Skeletal muscle satellite cell (primary cell): Measurements from ENCODE around the gene USP2. TPM values are rescaled to one million over a fixed set of nuclear protein-coding genes. Genes with fewer than 3 reads are reported as not detected.

Experiments
- H3K27me3 ChIP-seq: 2 replicates; pipeline ENCODE4 v1.7.0; 2013; ENCODE audit warnings: low read length; ENCODE audit not compliant: control insufficient read depth, insufficient read depth
- H3K36me3 ChIP-seq: 2 replicates; pipeline ENCODE4 v1.7.0; 2013; ENCODE audit warnings: mild to moderate bottlenecking, control low read depth, low read length; ENCODE audit not compliant: insufficient read depth
- H3K4me1 ChIP-seq: 2 replicates; pipeline ENCODE4 v1.7.0; 2013; ENCODE audit warnings: low read length; ENCODE audit not compliant: control insufficient read depth, insufficient read depth
- H3K4me2 ChIP-seq: 2 replicates; pipeline ENCODE4 v1.7.0; 2013; ENCODE audit warnings: mild to moderate bottlenecking, low read length
- H3K4me3 ChIP-seq: 2 replicates; pipeline ENCODE4 v1.7.0; 2013; ENCODE audit warnings: low read length
- H3K9ac ChIP-seq: 2 replicates; pipeline ENCODE4 v1.7.0; 2013; ENCODE audit warnings: mild to moderate bottlenecking, low read depth, low read length, moderate library complexity
- H3K9me3 ChIP-seq: replicated peaks from 2 replicates; pipeline ENCODE4 v1.7.0; 2013; ENCODE audit warnings: mild to moderate bottlenecking, control low read depth, low read length
- total RNA-seq: library from RNA; depleted of rRNA; stranded (reverse); fragments of >200 nt; gene quantifications from 2 replicates; pipeline ENCODE4 v1.2.3, GENCODE V29; 2012; rRNA removed

The USP2 gene
- 1.5 TPM in 1 of 2 replicates, not detected in the other for total RNA-seq

- Histone ChIP-seq H3K4me2 (peak within 1 kb of the TSS; percentile 84), H3K36me3 (no peaks in the 10 kb centered on the region), H3K4me1 (peaks cover 26% of the 10 kb centered on the region), H3K27me3 (peaks cover 8% of the 10 kb centered on the region), H3K9ac (peak within 1 kb of the TSS; percentile 74), H3K9me3 (no peaks in the 10 kb centered on the region), H3K4me3 (peak within 1 kb of the TSS; percentile 75)
Measured at GRCh38 chr11:119381181-119381988, at the start of gene USP2. Gene USP2, minus strand, starts transcription at chr11:119381690. Its CDS starts 8,210 bp downstream, at chr11:119373480.

DNA sequence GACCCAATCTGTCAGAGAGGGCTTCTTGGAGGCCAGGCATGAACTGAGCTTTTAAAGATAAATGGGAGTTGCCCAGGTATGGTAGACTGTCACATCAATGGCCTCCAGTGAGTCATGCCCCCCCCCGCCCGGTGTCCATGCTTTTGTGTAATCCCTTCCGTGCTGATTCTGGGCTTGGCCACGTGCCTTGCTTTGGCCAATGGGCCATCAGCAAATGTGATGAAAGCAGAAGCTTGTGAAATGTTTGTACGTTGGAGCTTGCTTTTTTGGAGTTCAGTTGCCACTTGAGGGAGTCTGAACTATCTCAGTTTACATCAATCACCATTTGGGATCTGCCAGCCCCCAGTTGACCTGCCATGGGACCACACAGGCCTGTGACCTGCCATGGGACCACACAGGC is 45.8 kb upstream of the USP2 start:
- Histone ChIP-seq H3K4me3 (no peak overlapping the region), H3K9ac (no peak overlapping the region), H3K27me3 (no peaks in the 10 kb centered on the region), H3K9me3 (no peaks in the 10 kb centered on the region), H3K4me2 (no peak overlapping the region), H3K36me3 (no peaks in the 10 kb centered on the region), H3K4me1 (peaks cover 9% of the 10 kb centered on the region)

DNA sequence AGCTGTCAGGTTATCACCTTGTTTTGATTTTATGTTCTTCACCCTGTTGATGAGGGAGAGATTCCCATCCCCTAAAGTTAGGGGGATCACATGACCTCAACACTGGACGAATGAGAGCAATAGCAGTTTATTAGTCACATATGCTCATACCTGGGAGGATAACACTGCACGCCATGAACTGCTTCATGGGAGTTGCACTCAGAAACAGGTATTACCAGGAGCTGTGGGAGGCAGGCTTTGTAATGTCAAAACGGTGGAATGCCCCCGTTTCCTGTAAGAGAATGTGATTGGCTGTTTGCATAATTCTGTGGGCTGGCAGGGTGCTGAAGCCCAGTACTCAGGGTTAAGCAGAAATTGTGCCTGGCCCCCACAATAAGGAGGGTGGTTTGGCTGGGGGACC is 44.7 kb upstream of the USP2 start:
- Histone ChIP-seq H3K9ac (no peak overlapping the region), H3K27me3 (no peaks in the 10 kb centered on the region), H3K4me3 (no peak overlapping the region), H3K9me3 (no peaks in the 10 kb centered on the region), H3K4me1 (peaks cover 9% of the 10 kb centered on the region), H3K36me3 (no peaks in the 10 kb centered on the region), H3K4me2 (no peak overlapping the region)

DNA sequence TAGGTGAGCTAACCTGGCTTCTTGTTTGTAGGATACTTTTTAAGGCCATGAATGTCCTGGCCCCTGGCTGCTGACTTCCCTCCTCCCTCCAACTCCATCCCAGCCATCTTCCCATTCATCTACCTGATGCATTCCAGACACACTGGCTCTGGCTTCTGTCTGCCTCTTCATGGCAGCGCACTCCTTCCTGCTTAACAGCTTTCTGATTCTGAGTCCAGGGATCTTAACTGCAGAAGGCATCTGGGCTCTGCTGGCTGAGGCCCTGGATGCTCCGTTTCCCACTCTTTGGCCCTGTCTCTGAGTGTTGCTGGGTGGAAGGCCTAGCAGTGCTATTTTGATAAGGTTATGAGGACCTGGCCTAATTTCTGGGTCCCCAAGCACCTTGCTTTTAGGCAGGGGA is 43.3 kb upstream of the USP2 start:
- H3K9me3 ChIP-seq, result no peaks in the 10 kb centered on the region
- no peak overlapping the region for H3K4me2 ChIP-seq
- H3K27me3 ChIP-seq, result no peaks in the 10 kb centered on the region
- H3K36me3 ChIP-seq, result peaks cover 8% of the 10 kb centered on the region
- no peak overlapping the region for H3K4me3 ChIP-seq
- no peak overlapping the region for H3K9ac ChIP-seq
- H3K4me1 ChIP-seq, result peaks cover 23% of the 10 kb centered on the region

DNA sequence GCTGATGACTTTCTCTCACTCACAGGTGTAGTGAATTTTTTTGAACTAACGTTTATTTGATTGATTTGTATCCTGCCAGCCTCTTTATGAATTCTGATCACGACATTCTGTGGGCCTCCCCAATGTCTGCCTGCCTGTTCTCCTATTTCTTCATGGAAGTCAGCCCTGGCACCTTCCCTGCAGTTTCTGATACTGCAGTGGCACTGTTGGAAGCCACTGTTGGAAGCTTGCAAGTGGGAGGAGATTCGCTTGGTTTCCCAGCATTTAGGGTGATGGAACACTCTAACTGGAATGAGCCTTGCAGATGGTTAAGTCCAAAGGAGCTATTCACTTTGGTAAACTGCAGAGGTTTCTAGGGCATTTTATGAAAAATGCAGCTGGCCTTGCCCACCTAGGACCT is 42.8 kb upstream of the USP2 start:
- H3K27me3 ChIP-seq, result no peaks in the 10 kb centered on the region
- H3K4me1 ChIP-seq, result peaks cover 27% of the 10 kb centered on the region
- no peak overlapping the region for H3K9ac ChIP-seq
- peaks cover 13% of the 10 kb centered on the region for H3K36me3 ChIP-seq
- H3K4me3 ChIP-seq, result no peak overlapping the region
- H3K9me3 ChIP-seq, result no peaks in the 10 kb centered on the region
- no peak overlapping the region for H3K4me2 ChIP-seq

- H3K4me3 ChIP-seq, result peak overlapping the region; percentile 96
- H3K4me2 ChIP-seq, result peak overlapping the region; percentile 96
- peaks cover 19% of the 10 kb centered on the region for H3K36me3 ChIP-seq
- H3K9ac ChIP-seq, result no peak overlapping the region
- no peaks in the 10 kb centered on the region for H3K27me3 ChIP-seq
- no peaks in the 10 kb centered on the region for H3K9me3 ChIP-seq
- H3K4me1 ChIP-seq, result peaks cover 33% of the 10 kb centered on the region
Measured at GRCh38 chr11:119423509-119424254, 42.2 kb upstream of the USP2 start.

- peak within 1 kb of the TSS; percentile 96 for H3K4me3 ChIP-seq
- H3K27me3 ChIP-seq, result no peaks in the 10 kb centered on the region
- H3K36me3 ChIP-seq, result peaks cover 20% of the 10 kb centered on the region
- H3K9me3 ChIP-seq, result no peaks in the 10 kb centered on the region
- peak within 1 kb of the TSS; percentile 84 for H3K9ac ChIP-seq
- H3K4me1 ChIP-seq, result peaks cover 40% of the 10 kb centered on the region
- peak within 1 kb of the TSS; percentile 96 for H3K4me2 ChIP-seq
Measured at GRCh38 chr11:119422809-119423508, 41.5 kb upstream of the USP2 start, which contains the start of gene THY1. Gene THY1, minus strand, starts transcription at chr11:119423172. Its CDS starts 2,267 bp downstream, at chr11:119420905.

- Histone ChIP-seq H3K9me3 (no peaks in the 10 kb centered on the region), H3K9ac (peak overlapping the region; percentile 84), H3K4me3 (peak overlapping the region; percentile 96), H3K27me3 (no peaks in the 10 kb centered on the region), H3K4me2 (peak overlapping the region; percentile 96), H3K36me3 (peaks cover 20% of the 10 kb centered on the region), H3K4me1 (peaks cover 48% of the 10 kb centered on the region)
Measured at GRCh38 chr11:119421941-119422808, 40.7 kb upstream of the USP2 start.

DNA sequence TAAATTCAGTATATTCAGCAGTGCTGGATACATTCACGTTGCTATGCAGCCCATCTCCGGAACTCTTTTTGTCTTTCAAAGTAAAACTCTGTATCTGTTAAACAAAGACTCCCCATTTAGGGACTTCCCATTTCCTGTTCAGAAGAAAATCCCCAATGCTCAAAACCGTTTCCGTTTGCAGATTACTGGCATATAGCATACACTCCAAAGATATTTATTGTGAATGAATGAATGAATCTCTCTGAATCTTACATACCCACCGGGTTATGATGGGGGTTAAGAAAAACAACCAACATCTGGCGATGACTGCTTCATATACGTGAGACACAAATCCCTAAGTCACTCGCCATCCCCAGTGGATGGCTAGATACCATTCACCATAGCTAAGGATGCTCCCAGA is 39.9 kb upstream of the USP2 start:
- Histone ChIP-seq H3K4me2 (peak overlapping the region; percentile 96), H3K9ac (peak overlapping the region; percentile 84), H3K4me1 (peaks cover 56% of the 10 kb centered on the region), H3K4me3 (peak overlapping the region; percentile 96), H3K9me3 (no peaks in the 10 kb centered on the region), H3K36me3 (peaks cover 20% of the 10 kb centered on the region), H3K27me3 (no peaks in the 10 kb centered on the region)

- Histone ChIP-seq H3K9me3 (no peaks in the 10 kb centered on the region), H3K4me3 (peak overlapping the region; percentile 96), H3K4me2 (peak overlapping the region; percentile 96), H3K36me3 (peaks cover 20% of the 10 kb centered on the region), H3K4me1 (peaks cover 56% of the 10 kb centered on the region), H3K27me3 (no peaks in the 10 kb centered on the region), H3K9ac (peak overlapping the region; percentile 84)
Measured at GRCh38 chr11:119420631-119421030, 39.1 kb upstream of the USP2 start.
